ENCODE data around the gene RETREG3. TPM values are rescaled to one million over a fixed set of nuclear protein-coding genes. Genes with fewer than 3 reads are reported as not detected.

RETREG3 gene
- total and polyA plus RNA-seq, 2 of the 13 experiments (the other 11 are each of a cell fraction or from before 2014, with no cell fraction given): 47.0 to 55.8 TPM

GRCh38 chr17:42536372-42537155, 72.6 kb downstream of the RETREG3 start (continued):
- TF ChIP-seq MYPOP (CRISPR knock-in tag; IDR thresholded peaks at IDR 0.05) (no peak; the same call in 1 of the 2 replicates), POLR2G (IDR thresholded peaks at IDR 0.05; ENCODE audit: low read depth, low read length) (peak; percentile 72; the same call in 1 of the 2 replicates), BRCA1 (CRISPR knock-in tag; IDR thresholded peaks at IDR 0.05) (no peak), MTA3 (CRISPR knock-in tag; IDR thresholded peaks at IDR 0.05) (no peak), ZNF615 (CRISPR knock-in tag; IDR thresholded peaks at IDR 0.05; ENCODE audit: borderline replicate concordance) (no peak), DBP (CRISPR knock-in tag; IDR thresholded peaks at IDR 0.05; ENCODE audit: not compliant biosample characterization) (no peak), GATAD1 (CRISPR knock-in tag; IDR thresholded peaks at IDR 0.05) (peak; percentile 74), PRMT3 (CRISPR knock-in tag; IDR thresholded peaks at IDR 0.05; ENCODE audit: borderline replicate concordance, low read depth) (no peak; the same call in 1 of the 2 replicates), TOE1 (CRISPR knock-in tag; IDR thresholded peaks at IDR 0.05) (no peak), ZNF639 (CRISPR knock-in tag; conservative IDR thresholded peaks at IDR 0.05) (peak; percentile 82), MED13 (CRISPR knock-in tag; IDR thresholded peaks at IDR 0.05) (no peak; the same call in 1 of the 2 replicates), ZNF574 (CRISPR knock-in tag; IDR thresholded peaks at IDR 0.05) (peak; percentile 54; the same call in 1 of the 2 replicates), DMTF1 (CRISPR knock-in tag; IDR thresholded peaks at IDR 0.05) (no peak), NR2C2 (CRISPR knock-in tag; IDR thresholded peaks at IDR 0.05; ENCODE audit: borderline replicate concordance) (peak; percentile 44; the same call in 1 of the 2 replicates), FOXP4 (CRISPR knock-in tag; IDR thresholded peaks at IDR 0.05) (peak; percentile 71), ZNF510 (CRISPR knock-in tag; IDR thresholded peaks at IDR 0.05; ENCODE audit: low read depth) (no peak), GFI1 (CRISPR knock-in tag; IDR thresholded peaks at IDR 0.05; ENCODE audit: borderline replicate concordance) (no peak)

Measured in HepG2 (cell line).